Measurements from ENCODE around the gene GABRB1. TPM values are rescaled to one million over a fixed set of nuclear protein-coding genes. Genes with fewer than 3 reads are reported as not detected.
"Not testable (repeated sequence)": the region's sequence is repeated elsewhere in the genome, so short reads cannot be mapped to it uniquely, and the experiment has no call there.

GABRB1 gene
- total and polyA plus RNA-seq, 2 experiments from 2014 or later = 0.26 to 0.97 TPM

- TF ChIP-seq ETS1 (IDR thresholded peaks at IDR 0.05) (no peak), CTCF (conservative IDR thresholded peaks at IDR 0.05; ENCODE audit: low read depth in 2 of 2) (no peak), EZH2 (IDR thresholded peaks at IDR 0.05; ENCODE audit: low read depth, unreplicated experiment) (no peak), CREB1 (CRISPR knock-in tag; IDR thresholded peaks at IDR 0.05; ENCODE audit: low read depth) (no peak), NANOG (IDR thresholded peaks at IDR 0.05; ENCODE audit: borderline replicate concordance) (no peak), JUNB (IDR thresholded peaks at IDR 0.05; ENCODE audit: unreplicated experiment) (no peak), ZNF331 (CRISPR knock-in tag; IDR thresholded peaks at IDR 0.05; ENCODE audit: low read depth) (no peak)
These were observed 258.4 kb downstream of the GABRB1 start (continued) for GRCh38 chr4:47289805-47290204.

GRCh38 chr4:47290873-47291272 is 259.5 kb downstream of the GABRB1 start:
- not testable (repeated sequence) for H3K4me2 ChIP-seq; H3K27ac Mint-ChIP-seq; H3K36me3 ChIP-seq (ENCODE audit: insufficient read depth); H3F3A ChIP-seq (replicated peaks; ENCODE audit: low read depth); H3K79me2 ChIP-seq (replicated peaks; ENCODE audit: insufficient read depth); H3K4me3 ChIP-seq; H3K4me1 Mint-ChIP-seq; H3K4me1 ChIP-seq (ENCODE audit: insufficient read depth); H3K27me3 ChIP-seq (ENCODE audit: insufficient read depth); H3K27ac ChIP-seq (ENCODE audit: low read depth); H3K4me3 Mint-ChIP-seq; H3K27me3 Mint-ChIP-seq (ENCODE audit: insufficient read depth, low read depth, poor library complexity); ATAC-seq; H4K20me1 ChIP-seq (replicated peaks; ENCODE audit: insufficient read depth); DNase-seq (ENCODE audit: low spot score)
- Mint-ChIP-seq H3K9me3 (peaks cover 45% of the 10 kb centered on the region), H3K36me3 (ENCODE audit: low read depth) (peaks cover 42% of the 10 kb centered on the region; the same call in 2 of the 3 replicates)
- peaks cover 18% of the 10 kb centered on the region; the same call in 1 of the 2 replicates for H3K9me2 ChIP-seq (ENCODE audit: insufficient read depth)
- H2AFZ ChIP-seq = peak overlapping the region; percentile 18; the same call in 1 of the 2 replicates

- ATAC-seq (no peak), DNase-seq (ENCODE audit: low spot score) (no peak)
These were observed 277.8 kb downstream of the GABRB1 start for GRCh38 chr4:47309165-47309564.

More at GRCh38 chr4:47309165-47309564, 277.8 kb downstream of the GABRB1 start:
- H3K27me3 Mint-ChIP-seq (ENCODE audit: insufficient read depth, low read depth, poor library complexity) = no peaks in the 10 kb centered on the region
- H3K4me3 Mint-ChIP-seq = no peak overlapping the region
- no peak overlapping the region for H3K27ac Mint-ChIP-seq
- Histone ChIP-seq H3K9me2 (ENCODE audit: insufficient read depth) (no peaks in the 10 kb centered on the region), H3K4me2 (no peak overlapping the region), H3K4me1 (ENCODE audit: insufficient read depth) (no peaks in the 10 kb centered on the region), H3K79me2 (replicated peaks; ENCODE audit: insufficient read depth) (no peaks in the 10 kb centered on the region), H3K27me3 (ENCODE audit: insufficient read depth) (no peaks in the 10 kb centered on the region), H3K36me3 (ENCODE audit: insufficient read depth) (no peaks in the 10 kb centered on the region), H4K20me1 (replicated peaks; ENCODE audit: insufficient read depth) (no peaks in the 10 kb centered on the region), H3K4me3 (no peak overlapping the region), H3K27ac (ENCODE audit: low read depth) (no peak overlapping the region), H3F3A (replicated peaks; ENCODE audit: low read depth) (no peaks in the 10 kb centered on the region), H2AFZ (no peak overlapping the region)
- H3K36me3 Mint-ChIP-seq (ENCODE audit: low read depth) = no peaks in the 10 kb centered on the region
- TF ChIP-seq ETS1 (IDR thresholded peaks at IDR 0.05) = no peak
- H3K4me1 Mint-ChIP-seq = peaks cover 3% of the 10 kb centered on the region; the same call in 2 of the 3 replicates
- no peaks in the 10 kb centered on the region for H3K9me3 Mint-ChIP-seq

All from GM23338 (cell line).